GM21737 (cell line): Measurements from ENCODE around the gene NSUN2.

Source experiments
- ATAC-seq: cut with Tn5 transposase; IDR thresholded peaks from one replicate; pipeline ENCODE4 v1.9.1; 2021; ENCODE audit warnings: mild to moderate bottlenecking, moderate library complexity; ENCODE audit not compliant: unreplicated experiment

The NSUN2 gene

GRCh38 chr5:6567068-6567467 lies 65.8 kb downstream of the NSUN2 start:
- ATAC-seq = no peak

GRCh38 chr5:6565492-6565891 lies 67.4 kb downstream of the NSUN2 start:
- no peak for ATAC-seq

GRCh38 chr5:6557807-6558575 lies 74.9 kb downstream of the NSUN2 start:
- no peak for ATAC-seq

- no peak for ATAC-seq
These were observed 76.1 kb downstream of the NSUN2 start for GRCh38 chr5:6556802-6557102.

GRCh38 chr5:6556089-6556801 lies 76.6 kb downstream of the NSUN2 start:
- no peak for ATAC-seq

GRCh38 chr5:6554812-6555211 lies 78.0 kb downstream of the NSUN2 start:
- ATAC-seq = no peak

- no peak for ATAC-seq
These were observed 78.9 kb downstream of the NSUN2 start for GRCh38 chr5:6553972-6554371.

- no peak for ATAC-seq
These were observed 80.2 kb downstream of the NSUN2 start for GRCh38 chr5:6552612-6553011.

- ATAC-seq = no peak
These were observed 80.9 kb downstream of the NSUN2 start for GRCh38 chr5:6551955-6552313.

- ATAC-seq = no peak
These were observed 81.4 kb downstream of the NSUN2 start for GRCh38 chr5:6551287-6551954.

GRCh38 chr5:6550628-6551027 lies 82.2 kb downstream of the NSUN2 start:
- no peak for ATAC-seq
